ENCODE data around the gene ANKRD61. TPM values are rescaled to one million over a fixed set of nuclear protein-coding genes. Genes with fewer than 3 reads are reported as not detected.
"Not testable (repeated sequence)": the region's sequence is repeated elsewhere in the genome, so short reads cannot be mapped to it uniquely, and the experiment has no call there.

Gene ANKRD61
- total RNA-seq, 2 experiments from 2014 or later: 0.27 to 0.32 TPM

- BruUV-seq (replicated peaks): no TSS peak
These were observed 23.8 kb upstream of the ANKRD61 start for GRCh38 chr7:6007386-6007785.

GRCh38 chr7:6007835-6008590 lies 23.2 kb upstream of the ANKRD61 start:
- Histone ChIP-seq H3K27ac (ENCODE audit: low read depth, low read length, poor library complexity, severe bottlenecking) (peak overlapping the region; percentile 57), H3K79me2 (ENCODE audit: insufficient read depth, low read depth, low read length) (peaks cover 47% of the 10 kb centered on the region), H3K4me1 (ENCODE audit: insufficient read depth, low read length, poor library complexity, severe bottlenecking) (peaks cover 40% of the 10 kb centered on the region), H3K36me3 (ENCODE audit: insufficient read depth, low read length) (peaks cover 48% of the 10 kb centered on the region), H3K4me2 (ENCODE audit: low read length) (peak overlapping the region; percentile 55), H3K4me3 (ENCODE audit: low read depth, low read length, poor library complexity, severe bottlenecking) (peak overlapping the region; percentile 91)
- BruUV-seq (replicated peaks); H3K9me2 ChIP-seq (ENCODE audit: insufficient read depth, low read length); H2AFZ ChIP-seq (ENCODE audit: low read length); H4K20me1 ChIP-seq (ENCODE audit: insufficient read depth, low read length); H3K9me3 ChIP-seq (ENCODE audit: low read length): not testable (repeated sequence)
- ChIA-PET POLR2A (interaction anchor here (0.6 to 2.9 kb wide), 13 partner anchors 11 to 342 kb away, joined by 3 to 9 read pairs (median 4); no protein-coding TSS in a partner anchor), CTCF (ENCODE audit: unreplicated experiment) (interaction anchor here (0.6 to 1.3 kb wide), 3 partner anchors 11 to 159 kb away, joined by 3 to 5 read pairs (median 4); no protein-coding TSS in a partner anchor)
- intact Hi-C loops (cut with micrococcal nuclease; ENCODE audit: unreplicated experiment): loop anchor here (10.0 kb wide), 1 partner anchor 427 kb away; no protein-coding TSS in a partner anchor
- DNase-seq (ENCODE audit: low spot score): peak; percentile 53

More at GRCh38 chr7:6007386-6007785, 23.8 kb upstream of the ANKRD61 start:
- Histone ChIP-seq H4K20me1 (ENCODE audit: insufficient read depth, low read length) (no peaks in the 10 kb centered on the region), H3K4me1 (ENCODE audit: insufficient read depth, low read length, poor library complexity, severe bottlenecking) (peaks cover 39% of the 10 kb centered on the region), H2AFZ (ENCODE audit: low read length) (no peak overlapping the region), H3K9me3 (ENCODE audit: low read length) (no peaks in the 10 kb centered on the region), H3K27ac (ENCODE audit: low read depth, low read length, poor library complexity, severe bottlenecking) (peak overlapping the region; percentile 57), H3K79me2 (ENCODE audit: insufficient read depth, low read depth, low read length) (peaks cover 47% of the 10 kb centered on the region), H3K36me3 (ENCODE audit: insufficient read depth, low read length) (peaks cover 48% of the 10 kb centered on the region), H3K4me3 (ENCODE audit: low read depth, low read length, poor library complexity, severe bottlenecking) (peak overlapping the region; percentile 91), H3K9me2 (ENCODE audit: insufficient read depth, low read length) (no peaks in the 10 kb centered on the region), H3K4me2 (ENCODE audit: low read length) (peak overlapping the region; percentile 55)
- ChIA-PET POLR2A (interaction anchor here (0.7 to 2.9 kb wide), 5 partner anchors 13 to 100 kb away, joined by 3 to 9 read pairs (median 3); no protein-coding TSS in a partner anchor), CTCF (ENCODE audit: unreplicated experiment) (interaction anchor here (0.6 to 1.3 kb wide), 2 partner anchors 10 to 96 kb away, joined by 3 to 5 read pairs; no protein-coding TSS in a partner anchor)
- no peak for DNase-seq (ENCODE audit: low spot score)
- intact Hi-C loops (cut with micrococcal nuclease; ENCODE audit: unreplicated experiment): loop anchor here (10.0 kb wide), 1 partner anchor 427 kb away; no protein-coding TSS in a partner anchor
- TF ChIP-seq CTCF (conservative IDR thresholded peaks at IDR 0.05; ENCODE audit: low read length) (no peak), EZH2phosphoT487 (IDR thresholded peaks at IDR 0.05; ENCODE audit: borderline replicate concordance, low read depth, low read length) (no peak)

GRCh38 chr7:6008668-6009611 lies 22.2 kb upstream of the ANKRD61 start, which contains the start of the genes AIMP2 and PMS2:
AIMP2 (plus strand) TSS chr7:6009272; CDS start chr7:6009364, 92 bp downstream.
PMS2 (minus strand) TSS chr7:6009049; CDS start chr7:6009019, 30 bp downstream.
- TF ChIP-seq EZH2phosphoT487 (IDR thresholded peaks at IDR 0.05; ENCODE audit: borderline replicate concordance, low read depth, low read length) (no peak), CTCF (conservative IDR thresholded peaks at IDR 0.05; ENCODE audit: low read length) (peak; percentile 36)
- Histone ChIP-seq H3K79me2 (ENCODE audit: insufficient read depth, low read depth, low read length) (peaks cover 47% of the 10 kb centered on the region), H3K4me2 (ENCODE audit: low read length) (peak within 1 kb of the TSS; percentile 82), H3K9me3 (ENCODE audit: low read length) (no peaks in the 10 kb centered on the region), H2AFZ (ENCODE audit: low read length) (peak within 1 kb of the TSS; percentile 60; the same call in 1 of the 2 replicates), H3K4me3 (ENCODE audit: low read depth, low read length, poor library complexity, severe bottlenecking) (peak within 1 kb of the TSS; percentile 91), H3K4me1 (ENCODE audit: insufficient read depth, low read length, poor library complexity, severe bottlenecking) (peaks cover 40% of the 10 kb centered on the region), H3K36me3 (ENCODE audit: insufficient read depth, low read length) (peaks cover 49% of the 10 kb centered on the region; the same call in 1 of the 2 replicates), H3K9me2 (ENCODE audit: insufficient read depth, low read length) (no peaks in the 10 kb centered on the region), H3K27ac (ENCODE audit: low read depth, low read length, poor library complexity, severe bottlenecking) (peak within 1 kb of the TSS; percentile 57), H4K20me1 (ENCODE audit: insufficient read depth, low read length) (no peaks in the 10 kb centered on the region)
- POLR2A ChIA-PET: interaction anchor here (0.6 to 2.9 kb wide), 12 partner anchors 8 to 341 kb away, joined by 3 to 9 read pairs (median 4); no protein-coding TSS in a partner anchor
- intact Hi-C loops (cut with micrococcal nuclease; ENCODE audit: unreplicated experiment): loop anchor here (10.0 kb wide), 1 partner anchor 426 kb away; no protein-coding TSS in a partner anchor
- BruUV-seq (replicated peaks): TSS peak; percentile 88
- CTCF ChIA-PET (ENCODE audit: unreplicated experiment): interaction anchor here (1.2 kb wide), 1 partner anchor 18 kb away, joined by 3 read pairs; no protein-coding TSS in a partner anchor
- peak; percentile 97 for DNase-seq (ENCODE audit: low spot score)

- H3K4me2 ChIP-seq (ENCODE audit: low read length): peak overlapping the region; percentile 82
- H2AFZ ChIP-seq (ENCODE audit: low read length); H3K27ac ChIP-seq (ENCODE audit: low read depth, low read length, poor library complexity, severe bottlenecking); H3K9me2 ChIP-seq (ENCODE audit: insufficient read depth, low read length); CTCF ChIA-PET (ENCODE audit: unreplicated experiment); H3K9me3 ChIP-seq (ENCODE audit: low read length); BruUV-seq (replicated peaks); H4K20me1 ChIP-seq (ENCODE audit: insufficient read depth, low read length); intact Hi-C loops (cut with micrococcal nuclease; ENCODE audit: unreplicated experiment); DNase-seq (ENCODE audit: low spot score): not testable (repeated sequence)
- POLR2A ChIA-PET: interaction anchor here (0.8 kb wide), 1 partner anchor 193 kb away, joined by 4 read pairs; no protein-coding TSS in a partner anchor
- peaks cover 47% of the 10 kb centered on the region for H3K79me2 ChIP-seq (ENCODE audit: insufficient read depth, low read depth, low read length)
- H3K4me1 ChIP-seq (ENCODE audit: insufficient read depth, low read length, poor library complexity, severe bottlenecking): peaks cover 40% of the 10 kb centered on the region
- H3K36me3 ChIP-seq (ENCODE audit: insufficient read depth, low read length): peaks cover 44% of the 10 kb centered on the region
- peak overlapping the region; percentile 91 for H3K4me3 ChIP-seq (ENCODE audit: low read depth, low read length, poor library complexity, severe bottlenecking)
These were observed 20.8 kb upstream of the ANKRD61 start for GRCh38 chr7:6010370-6010769.
